ENCODE data around the gene SRSF1.

DNA sequence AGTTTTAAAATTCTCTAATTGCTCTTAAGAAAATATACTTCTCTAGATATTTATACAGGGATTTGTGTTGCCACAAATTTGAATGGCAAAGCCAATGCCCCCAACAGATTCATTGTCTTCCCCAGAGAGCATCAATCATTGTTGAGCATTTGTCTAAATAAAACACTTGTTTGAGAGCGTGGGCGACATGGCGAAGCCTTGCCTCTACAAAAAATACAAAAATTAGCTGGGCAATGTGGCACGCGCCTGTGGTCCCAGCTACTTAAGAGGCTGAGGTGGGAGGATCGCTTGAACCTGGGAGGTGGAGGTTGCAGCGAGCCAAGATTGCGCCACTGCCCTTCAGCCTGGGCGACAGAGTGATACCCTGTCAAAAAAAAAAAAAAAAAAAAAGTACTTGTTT is 13.4 kb upstream of the SRSF1 start:
- no peak for TF ChIP-seq ZFX (IDR thresholded peaks at IDR 0.05)
- no peak for TF ChIP-seq CEBPB (IDR thresholded peaks at IDR 0.05; ENCODE audit: low read depth)
- TF ChIP-seq EZH2 (IDR thresholded peaks at IDR 0.05) = no peak
- TF ChIP-seq, protein P1, sequence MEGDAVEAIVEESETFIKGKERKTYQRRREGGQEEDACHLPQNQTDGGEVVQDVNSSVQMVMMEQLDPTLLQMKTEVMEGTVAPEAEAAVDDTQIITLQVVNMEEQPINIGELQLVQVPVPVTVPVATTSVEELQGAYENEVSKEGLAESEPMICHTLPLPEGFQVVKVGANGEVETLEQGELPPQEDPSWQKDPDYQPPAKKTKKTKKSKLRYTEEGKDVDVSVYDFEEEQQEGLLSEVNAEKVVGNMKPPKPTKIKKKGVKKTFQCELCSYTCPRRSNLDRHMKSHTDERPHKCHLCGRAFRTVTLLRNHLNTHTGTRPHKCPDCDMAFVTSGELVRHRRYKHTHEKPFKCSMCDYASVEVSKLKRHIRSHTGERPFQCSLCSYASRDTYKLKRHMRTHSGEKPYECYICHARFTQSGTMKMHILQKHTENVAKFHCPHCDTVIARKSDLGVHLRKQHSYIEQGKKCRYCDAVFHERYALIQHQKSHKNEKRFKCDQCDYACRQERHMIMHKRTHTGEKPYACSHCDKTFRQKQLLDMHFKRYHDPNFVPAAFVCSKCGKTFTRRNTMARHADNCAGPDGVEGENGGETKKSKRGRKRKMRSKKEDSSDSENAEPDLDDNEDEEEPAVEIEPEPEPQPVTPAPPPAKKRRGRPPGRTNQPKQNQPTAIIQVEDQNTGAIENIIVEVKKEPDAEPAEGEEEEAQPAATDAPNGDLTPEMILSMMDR (IDR thresholded peaks at IDR 0.05 in 2 of 3, conservative IDR thresholded peaks at IDR 0.05 in 1 of 3; ENCODE audit: borderline replicate concordance in 1 of 3, insufficient read depth in 1 of 3, low read depth in 2 of 3, low read length in 2 of 3) = no peak
- TF ChIP-seq RAD21 (IDR thresholded peaks at IDR 0.05; ENCODE audit: low read depth) = no peak
- TF ChIP-seq, protein P2, sequence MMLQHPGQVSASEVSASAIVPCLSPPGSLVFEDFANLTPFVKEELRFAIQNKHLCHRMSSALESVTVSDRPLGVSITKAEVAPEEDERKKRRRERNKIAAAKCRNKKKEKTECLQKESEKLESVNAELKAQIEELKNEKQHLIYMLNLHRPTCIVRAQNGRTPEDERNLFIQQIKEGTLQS (IDR thresholded peaks at IDR 0.05) = no peak
- TF ChIP-seq POLR2A (IDR thresholded peaks at IDR 0.05; ENCODE audit: borderline replicate concordance, extremely low read depth, insufficient read depth, insufficient read length) = no peak
- no peak for TF ChIP-seq SRF (IDR thresholded peaks at IDR 0.05; ENCODE audit: low read depth)
- TF ChIP-seq, protein P3, sequence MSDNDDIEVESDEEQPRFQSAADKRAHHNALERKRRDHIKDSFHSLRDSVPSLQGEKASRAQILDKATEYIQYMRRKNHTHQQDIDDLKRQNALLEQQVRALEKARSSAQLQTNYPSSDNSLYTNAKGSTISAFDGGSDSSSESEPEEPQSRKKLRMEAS (IDR thresholded peaks at IDR 0.05) = no peak
- no peak for TF ChIP-seq ZNF274 (IDR thresholded peaks at IDR 0.05; ENCODE audit: low read depth, low read length)
